ENCODE results near the gene IQSEC1.

The IQSEC1 gene

GRCh38 chr3:13111873-13112520, 38.8 kb upstream of the IQSEC1 start:
- no peak for TF ChIP-seq CTCF (IDR thresholded peaks at IDR 0.05)
- peak; percentile 52 for DNase-seq (ENCODE audit: low spot score)
- no peak overlapping the region for H3K27ac ChIP-seq

GRCh38 chr3:13111173-13111872, 38.1 kb upstream of the IQSEC1 start:
- TF ChIP-seq CTCF (IDR thresholded peaks at IDR 0.05) = no peak
- Histone ChIP-seq H3K4me3 (no peak overlapping the region), H3K27ac (no peak overlapping the region)
- peak; percentile 46 for DNase-seq (ENCODE audit: low spot score)

More at GRCh38 chr3:13111873-13112520, 38.8 kb upstream of the IQSEC1 start:
- no peak overlapping the region for H3K4me3 ChIP-seq

- DNase-seq (ENCODE audit: low spot score) = peak; percentile 22
Measured at GRCh38 chr3:13110678-13111116, 37.5 kb upstream of the IQSEC1 start.

GRCh38 chr3:13109516-13109915, 36.3 kb upstream of the IQSEC1 start:
- peak; percentile 28 for DNase-seq (ENCODE audit: low spot score)
- no peak overlapping the region for H3K4me3 ChIP-seq

More at GRCh38 chr3:13110678-13111116, 37.5 kb upstream of the IQSEC1 start:
- no peak overlapping the region for H3K4me3 ChIP-seq
- no peak for TF ChIP-seq CTCF (IDR thresholded peaks at IDR 0.05)
- no peak overlapping the region for H3K27ac ChIP-seq

GRCh38 chr3:13108861-13109260, 35.6 kb upstream of the IQSEC1 start:
- no peak for TF ChIP-seq CTCF (IDR thresholded peaks at IDR 0.05)
- H3K4me3 ChIP-seq = no peak overlapping the region
- peak; percentile 40 for DNase-seq (ENCODE audit: low spot score)
- H3K27ac ChIP-seq = no peak overlapping the region

More at GRCh38 chr3:13109516-13109915, 36.3 kb upstream of the IQSEC1 start:
- no peak for TF ChIP-seq CTCF (IDR thresholded peaks at IDR 0.05)
- no peak overlapping the region for H3K27ac ChIP-seq

GRCh38 chr3:13107661-13108060, 34.4 kb upstream of the IQSEC1 start:
- peak; percentile 54 for DNase-seq (ENCODE audit: low spot score)
- no peak for TF ChIP-seq CTCF (IDR thresholded peaks at IDR 0.05)
- no peak overlapping the region for H3K4me3 ChIP-seq
- no peak overlapping the region for H3K27ac ChIP-seq

Data from coronary artery (tissue), 2 donors.